WTC11 (cell line): ENCODE results near the gene ITGA2.

Experiments used
- CREM ChIP-seq: sonication (generic); formaldehyde crosslinking; IDR thresholded peaks from 2 replicates; pipeline ENCODE4 v1.8.1; 2022; ENCODE audit warnings: mild to moderate bottlenecking, missing genetic modification reagents, moderate library complexity
- GTF2I ChIP-seq: fragments of 250-450 bp; sonication (Bioruptor Pico); conservative IDR thresholded peaks from 2 replicates; pipeline ENCODE4 v1.4.0; 2021; ENCODE audit warnings: mild to moderate bottlenecking
- NR2C2 ChIP-seq: sonication (generic); formaldehyde crosslinking; IDR thresholded peaks from 2 replicates; pipeline ENCODE4 v1.8.0; 2022; ENCODE audit warnings: mild to moderate bottlenecking, missing genetic modification reagents
- TEAD4 ChIP-seq: sonication (generic); formaldehyde crosslinking; IDR thresholded peaks from 2 replicates; pipeline ENCODE4 v1.8.0; 2022; ENCODE audit warnings: mild to moderate bottlenecking, missing genetic modification reagents
- ZNF232 ChIP-seq: sonication (generic); formaldehyde crosslinking; IDR thresholded peaks from 2 replicates; pipeline ENCODE4 v1.8.0; 2022; ENCODE audit warnings: mild to moderate bottlenecking, missing genetic modification reagents
- TF ChIP-seq, protein P1 (sequence below): sonication (generic); formaldehyde crosslinking; IDR thresholded peaks from 2 replicates; pipeline ENCODE4 v1.8.0; 2022; ENCODE audit warnings: mild to moderate bottlenecking, missing genetic modification reagents

DNA sequence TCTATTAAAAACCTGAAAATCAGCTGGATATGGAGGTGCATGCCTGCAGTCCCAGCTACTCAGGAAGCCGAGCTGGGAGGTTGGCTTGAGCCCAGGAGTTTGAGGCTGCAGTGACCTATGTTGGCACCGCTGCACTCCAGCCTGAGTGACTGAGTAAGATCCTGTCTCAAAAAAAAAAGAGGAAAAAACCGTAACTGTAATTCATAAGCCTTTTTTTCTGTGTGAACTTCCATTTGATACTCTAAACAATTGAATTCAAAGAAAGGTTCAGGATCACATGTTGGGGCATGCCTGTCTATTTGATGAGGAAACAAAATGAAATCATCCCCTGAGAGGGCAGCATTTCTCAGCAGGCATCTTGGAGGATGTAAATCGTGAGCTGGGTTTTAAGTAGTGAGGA, 38.8 kb downstream of the ITGA2 start:
- no peak for TF ChIP-seq NR2C2 (CRISPR knock-in tag)
- TF ChIP-seq ZNF232, result no peak
- TF ChIP-seq, protein P1, sequence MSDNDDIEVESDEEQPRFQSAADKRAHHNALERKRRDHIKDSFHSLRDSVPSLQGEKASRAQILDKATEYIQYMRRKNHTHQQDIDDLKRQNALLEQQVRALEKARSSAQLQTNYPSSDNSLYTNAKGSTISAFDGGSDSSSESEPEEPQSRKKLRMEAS (CRISPR knock-in tag), result no peak
- TF ChIP-seq GTF2I (CRISPR knock-in tag), result no peak
- TF ChIP-seq TEAD4 (CRISPR knock-in tag), result no peak
- no peak for TF ChIP-seq CREM (CRISPR knock-in tag)
